Measurements from ENCODE around the gene SSTR1. TPM values are rescaled to one million over a fixed set of nuclear protein-coding genes. Genes with fewer than 3 reads are reported as not detected.

The SSTR1 gene
- total RNA-seq (1 to 10 TPM in 3 of 10 donors, under 1 TPM in 7; 0.47 to 1.8 (median 0.65) TPM), polyA plus RNA-seq (under 1 TPM; 0.22 to 0.48 TPM)
- long read RNA-seq, donor 1, partial matches to known transcripts: 1 of 1 reads
- long read RNA-seq, donor 1, other reads (novel, unspliced or antisense): 0 of 1 reads
- long read RNA-seq, donor 2, partial matches to known transcripts: 3 of 3 reads
- long read RNA-seq, donor 2, other reads (novel, unspliced or antisense): 0 of 3 reads
- long read RNA-seq, donor 3: 0 reads

- ATAC-seq (peak in 1 of 8 donors; percentile 42), DNase-seq (peak in 1 of 2 donors; percentile 6)
- intact Hi-C loops (cut with DNase I): loop anchor here in 2 of 10 donors (10.0 kb wide), 2 partner anchors 223 to 303 kb away; no protein-coding TSS in a partner anchor
- Histone ChIP-seq H3K36me3 (no peaks in the 10 kb centered on the region), H3K4me3 (peak within 1 kb of the TSS; percentile 20 to 64 (median 52)), H3K9me3 (peaks cover 0 to 11% (median 2%) of the 10 kb centered on the region in 11 donors), H3K27me3 (peaks cover 0 to 66% (median 50%) of the 10 kb centered on the region in 7 donors), H3K4me1 (peaks cover 0 to 41% (median 23%) of the 10 kb centered on the region in 9 donors), H3K27ac (peak within 1 kb of the TSS in 1 of 10 donors; percentile 13)
- 1% methylated on average over 49 of the region's 49 CpGs for WGBS, 2 donors
- TF ChIP-seq CTCF (IDR thresholded peaks at IDR 0.05): no peak
Measured at GRCh38 chr14:38207736-38208617, at the start of gene SSTR1. SSTR1 (plus strand) TSS chr14:38207904; CDS start chr14:38209390, 1,486 bp downstream.

- Histone ChIP-seq H3K27ac (no peak overlapping the region), H3K27me3 (no peaks in the 10 kb centered on the region), H3K4me3 (no peak overlapping the region), H3K4me1 (no peaks in the 10 kb centered on the region), H3K36me3 (no peaks in the 10 kb centered on the region), H3K9me3 (no peaks in the 10 kb centered on the region)
- intact Hi-C loops (cut with DNase I): no loop called here
- no peak for ATAC-seq
- TF ChIP-seq CTCF (IDR thresholded peaks at IDR 0.05): no peak
- no peak for DNase-seq
Measured at GRCh38 chr14:38158468-38158867, 49.2 kb upstream of the SSTR1 start.

DNA sequence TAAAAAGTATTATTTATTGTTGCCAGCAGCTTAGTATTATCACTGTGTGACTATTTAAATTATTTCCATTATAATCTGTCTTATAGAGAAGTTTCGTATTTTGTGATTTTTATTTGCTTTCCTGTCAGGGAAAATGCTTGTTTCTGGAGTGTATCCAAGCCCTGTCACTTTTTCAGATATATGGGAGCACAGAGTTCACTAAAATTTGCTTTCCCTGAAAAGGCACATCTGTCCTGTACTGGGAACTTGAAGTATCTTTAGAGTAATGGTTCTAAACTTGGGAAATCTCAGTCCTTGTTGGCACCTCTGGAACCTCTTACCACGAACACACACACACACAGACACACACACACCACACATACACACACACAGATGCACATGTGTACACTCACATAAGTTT is 39.3 kb upstream of the SSTR1 start:
- 44 to 45% methylated on average over 2 of the region's 2 CpGs for WGBS, 2 donors

More for the DNA sequence above, 39.3 kb upstream of the SSTR1 start:
- Histone ChIP-seq H3K36me3 (no peaks in the 10 kb centered on the region), H3K9me3 (no peaks in the 10 kb centered on the region), H3K4me1 (no peaks in the 10 kb centered on the region), H3K27me3 (no peaks in the 10 kb centered on the region), H3K27ac (no peak overlapping the region), H3K4me3 (no peak overlapping the region)
- DNase-seq (no peak), ATAC-seq (no peak)
- intact Hi-C loops (cut with DNase I): no loop called here
- TF ChIP-seq CTCF (IDR thresholded peaks at IDR 0.05): no peak
